ENCODE measurements around the gene GNLY.

Gene GNLY

DNA sequence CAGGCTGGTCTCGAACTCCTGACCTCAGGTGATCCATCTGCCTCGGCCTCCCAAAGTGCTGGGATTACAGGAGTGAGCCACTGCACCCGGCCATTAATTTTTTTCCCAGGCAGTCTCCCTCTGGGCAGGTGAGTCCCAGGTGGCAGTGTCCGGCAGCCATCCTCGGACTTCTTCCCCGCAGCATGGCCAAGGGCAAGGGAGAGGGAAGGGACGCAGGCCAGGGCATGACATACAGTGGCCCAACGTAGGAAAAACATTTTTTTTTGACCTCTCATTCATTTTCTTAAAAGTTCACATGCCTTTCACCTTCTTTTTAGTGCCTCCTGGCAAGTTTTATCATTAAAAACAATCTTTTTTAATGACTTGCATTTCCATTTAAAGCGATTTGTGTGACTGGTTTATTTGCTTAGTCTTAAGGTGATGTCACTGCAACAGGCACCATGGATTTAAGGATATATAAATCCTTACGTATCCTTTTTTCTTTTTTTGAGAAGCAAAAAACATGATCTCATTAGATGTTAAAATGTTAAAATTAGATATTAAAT is 36.6 kb downstream of the GNLY start:
- DNase-seq = no peak

DNA sequence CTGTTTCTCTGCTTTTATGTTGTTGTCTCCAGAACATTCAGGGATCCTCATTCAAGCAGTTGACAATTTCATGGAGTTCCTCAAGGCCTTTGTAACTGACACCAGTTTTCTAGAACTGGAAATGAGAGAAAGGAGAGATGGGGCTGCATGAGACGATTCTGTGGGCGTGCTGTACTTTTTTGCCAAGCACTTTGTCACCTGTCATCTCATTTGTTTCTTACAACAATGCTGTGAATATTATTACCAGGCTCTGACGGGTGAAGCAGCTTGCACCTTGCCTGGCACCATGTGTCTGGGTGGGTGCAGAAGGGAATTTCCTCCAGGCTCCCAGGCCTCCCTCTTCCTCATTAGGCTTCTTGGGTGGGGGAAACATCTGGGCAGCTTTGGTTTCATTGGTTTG is 37.4 kb downstream of the GNLY start:
- no peak for DNase-seq

DNA sequence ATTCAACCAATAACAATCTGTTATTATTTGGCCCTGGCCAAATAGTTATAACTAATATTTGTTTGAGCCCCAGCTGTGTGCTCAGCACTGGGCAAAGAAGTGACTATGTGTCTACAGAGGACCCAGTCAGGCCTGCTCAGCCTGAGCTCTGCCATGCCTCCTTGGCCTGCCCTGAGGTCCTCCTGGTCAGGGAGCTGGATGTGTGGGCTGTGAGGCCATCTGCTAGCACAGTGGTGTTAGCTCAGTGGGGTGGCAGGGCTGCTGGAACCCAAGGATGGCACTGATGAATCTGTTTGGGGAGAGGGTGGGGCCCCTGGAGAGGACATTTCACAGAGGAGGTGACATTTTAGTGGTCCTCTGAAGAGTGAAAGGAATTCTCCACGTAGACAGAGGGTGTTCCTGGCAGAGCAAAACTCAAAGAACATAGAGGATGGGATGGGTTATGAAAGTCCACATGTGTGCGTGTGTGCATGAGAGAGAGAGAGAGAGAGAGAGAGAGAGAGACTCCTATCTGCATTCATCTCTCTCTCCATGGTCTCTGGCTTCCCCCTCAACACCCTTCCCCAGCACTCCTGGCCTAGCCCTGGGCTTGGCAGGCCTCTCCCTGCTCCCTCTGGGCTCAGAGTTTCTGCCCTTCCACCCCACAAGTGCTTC is 38.4 kb downstream of the GNLY start:
- no peak for DNase-seq

DNA sequence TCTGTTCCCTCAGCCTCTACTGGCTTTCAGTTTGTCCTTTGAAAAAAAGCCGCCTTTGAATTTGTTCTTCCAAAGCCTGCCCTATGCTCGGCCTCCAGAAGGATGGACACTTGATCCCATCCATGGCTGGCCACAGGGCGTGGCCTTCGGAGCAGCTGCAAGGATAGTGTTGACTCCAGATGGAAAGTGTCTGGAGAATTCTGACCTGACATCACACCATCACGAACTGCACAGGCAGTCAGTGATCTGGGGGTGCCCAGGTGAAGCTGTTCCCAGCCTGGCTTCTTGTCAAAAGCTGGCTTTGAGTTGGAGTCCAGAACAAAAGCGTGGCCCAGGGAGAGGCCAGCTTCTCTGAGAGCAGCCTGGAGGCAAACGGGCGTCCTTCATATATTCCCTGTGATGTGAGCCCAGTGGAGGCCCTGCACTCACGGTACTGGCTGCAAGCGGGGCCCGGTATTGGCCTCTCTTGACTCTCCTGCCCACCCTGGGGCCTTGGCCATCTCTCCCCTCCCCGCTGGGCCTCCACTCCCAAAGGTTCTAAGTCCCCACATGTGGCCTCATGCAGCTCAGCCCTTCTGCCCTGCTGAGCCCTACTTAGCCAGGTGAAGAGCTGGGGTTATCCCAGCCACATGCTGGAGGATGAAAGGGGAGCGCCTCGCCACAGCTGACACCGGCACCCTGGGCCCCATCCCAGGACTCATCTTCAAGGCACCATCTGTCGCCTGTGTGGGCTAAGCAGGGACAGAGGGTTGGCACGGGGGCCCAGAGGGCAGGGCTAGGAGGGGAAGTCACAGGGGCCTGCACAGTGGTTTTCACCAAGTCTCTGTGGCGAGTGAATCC is 39.2 kb downstream of the GNLY start:
- DNase-seq = no peak

DNA sequence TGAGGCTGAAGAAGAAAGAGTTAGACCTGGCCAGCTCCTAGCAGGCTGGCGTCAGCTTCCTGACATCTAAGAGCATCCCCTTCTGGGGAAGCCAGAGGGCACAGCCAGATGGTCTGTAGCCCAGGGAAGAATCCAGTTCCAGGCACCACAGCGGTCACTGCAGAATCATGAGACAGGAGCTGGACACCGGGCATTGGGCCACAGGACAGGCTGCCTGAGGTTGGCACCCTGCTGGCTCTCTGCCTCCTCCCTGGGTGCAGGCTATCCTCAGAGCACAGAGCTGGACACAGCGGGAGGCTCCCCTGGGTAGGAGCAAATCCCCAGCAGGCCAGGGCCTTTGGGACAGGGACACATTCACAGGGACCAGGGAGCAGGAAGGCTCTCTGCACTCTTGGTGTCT is 39.9 kb downstream of the GNLY start:
- no peak for DNase-seq

DNA sequence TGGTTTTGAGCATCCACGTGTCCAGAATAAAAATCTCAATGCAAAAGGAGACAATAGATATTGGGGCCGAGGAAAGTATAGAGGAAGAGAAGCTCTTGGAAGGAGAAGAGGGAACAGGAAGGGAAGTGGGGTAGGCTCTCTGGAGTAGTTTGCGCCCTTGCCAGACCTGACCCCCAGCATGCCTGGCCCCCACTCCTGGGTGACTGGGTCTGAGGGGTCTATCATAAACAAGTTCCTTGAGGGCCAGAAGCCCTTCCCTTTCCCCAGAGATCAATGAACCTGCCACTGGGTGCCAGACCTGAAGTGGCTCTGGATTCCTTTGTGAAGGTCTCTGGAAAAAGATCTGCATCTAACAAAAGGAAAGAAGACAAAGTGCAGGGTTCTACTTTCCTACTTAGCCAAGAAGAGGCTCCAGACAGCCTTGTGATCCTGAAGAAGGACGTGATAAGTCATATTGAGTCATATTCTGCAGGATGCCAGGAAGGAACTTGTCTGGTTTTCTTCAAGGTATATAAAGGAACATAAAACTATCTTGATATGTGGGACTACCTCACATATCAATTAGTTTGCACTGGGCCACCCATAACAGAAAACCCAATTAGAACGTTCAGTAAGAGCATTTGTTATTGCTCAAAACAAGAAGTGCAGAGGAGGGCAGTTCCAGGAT is 40.9 kb downstream of the GNLY start:
- peak; percentile 51 for DNase-seq

DNA sequence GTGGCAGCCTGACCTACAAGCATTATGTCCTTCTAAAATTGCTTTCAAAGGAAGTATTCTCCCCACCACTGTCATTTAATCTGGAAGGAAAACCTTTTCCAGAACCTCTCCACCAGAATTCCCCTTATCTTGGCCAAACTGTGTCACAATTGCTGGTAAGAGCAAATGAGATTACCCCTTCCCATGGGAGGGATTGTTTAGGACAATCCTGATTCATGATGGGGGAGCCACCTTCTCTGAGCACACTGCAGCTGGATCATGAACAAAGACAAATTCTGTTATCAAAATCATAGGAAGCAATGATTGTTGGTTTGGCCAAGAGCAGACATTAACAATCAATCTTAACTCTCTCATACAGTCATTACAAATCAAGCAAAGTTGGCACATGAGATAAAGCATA is 41.5 kb downstream of the GNLY start:
- DNase-seq = no peak

DNA sequence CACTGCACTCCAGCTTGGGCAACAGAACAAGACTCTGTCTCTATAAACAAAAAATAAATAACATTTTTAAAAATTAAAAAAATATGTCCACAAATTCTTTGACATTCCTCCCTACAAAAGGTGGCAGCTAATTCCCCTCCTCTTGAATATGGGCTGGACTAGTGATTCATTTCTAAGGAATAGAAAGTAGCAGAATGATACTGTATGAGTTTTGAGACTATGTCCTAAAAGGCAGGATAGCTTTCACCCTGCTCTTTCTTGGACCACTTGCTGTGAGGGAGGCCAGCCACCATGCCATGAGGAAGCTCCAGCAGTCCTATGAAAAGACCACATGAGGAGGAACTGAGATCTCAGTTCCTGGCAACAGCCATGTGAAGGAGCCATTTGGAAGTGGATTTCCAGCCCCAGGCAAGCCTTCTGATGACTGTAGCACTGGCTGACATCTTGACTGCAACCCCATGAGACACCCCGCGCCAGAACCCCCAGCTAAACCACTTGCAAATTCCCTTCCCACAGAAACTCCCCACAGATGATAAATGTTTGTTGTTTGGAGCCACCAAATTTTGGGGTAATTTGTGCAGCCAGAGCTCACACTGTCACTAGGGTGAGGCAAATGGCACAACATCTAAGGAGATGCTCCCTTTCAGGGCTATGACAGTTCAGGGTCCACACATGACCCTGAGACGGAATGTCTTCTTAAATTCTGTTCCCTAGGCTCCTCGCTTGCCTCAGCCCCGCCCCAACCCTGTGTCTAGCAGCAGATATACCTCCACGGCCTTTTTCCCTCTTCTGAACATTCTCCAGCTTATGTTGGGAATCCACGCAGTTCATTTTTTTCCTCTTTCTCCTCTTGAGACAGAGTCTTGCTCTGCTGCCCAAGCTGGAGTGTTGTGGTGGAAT is 42.5 kb downstream of the GNLY start:
- DNase-seq = no peak

DNA sequence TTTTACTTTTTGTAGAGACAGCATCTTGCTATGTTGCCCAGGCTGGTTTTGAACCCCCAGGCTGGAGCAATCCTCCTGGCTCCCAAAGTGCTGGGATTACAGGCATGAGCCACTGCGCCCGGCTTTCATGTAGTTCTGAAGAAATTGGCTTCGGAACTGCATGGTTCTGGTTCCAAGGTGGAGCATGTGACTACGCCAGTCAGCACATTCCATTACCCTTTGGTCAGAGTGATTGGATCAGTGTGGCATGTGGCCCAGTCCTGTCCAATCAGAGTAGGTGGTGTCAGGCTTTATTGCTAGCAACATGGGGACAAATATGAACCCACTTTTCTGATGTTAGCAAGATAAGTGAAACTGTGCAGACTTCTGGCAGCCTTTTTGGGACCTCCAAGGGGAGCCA is 43.3 kb downstream of the GNLY start:
- DNase-seq = peak; percentile 87

DNA sequence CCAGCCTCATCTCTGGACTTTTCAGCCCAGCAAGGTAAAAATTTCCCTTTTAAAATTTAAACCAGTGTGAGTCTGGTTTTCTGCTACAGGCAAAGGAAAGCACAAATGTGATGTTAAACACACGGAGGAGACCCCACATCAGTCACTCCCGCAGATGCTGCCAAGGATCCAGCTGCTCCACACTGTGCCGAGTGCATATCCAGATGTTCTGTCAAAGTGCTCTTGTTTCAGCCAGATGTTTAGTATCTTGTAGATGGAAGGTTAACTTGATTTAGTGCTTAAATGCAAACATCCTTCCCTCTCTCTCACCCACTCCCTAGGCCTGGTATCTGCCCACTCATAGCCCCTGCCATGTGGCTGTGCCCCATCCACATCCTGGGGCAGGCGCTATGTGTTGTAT is 43.8 kb downstream of the GNLY start:
- no peak for DNase-seq

DNA sequence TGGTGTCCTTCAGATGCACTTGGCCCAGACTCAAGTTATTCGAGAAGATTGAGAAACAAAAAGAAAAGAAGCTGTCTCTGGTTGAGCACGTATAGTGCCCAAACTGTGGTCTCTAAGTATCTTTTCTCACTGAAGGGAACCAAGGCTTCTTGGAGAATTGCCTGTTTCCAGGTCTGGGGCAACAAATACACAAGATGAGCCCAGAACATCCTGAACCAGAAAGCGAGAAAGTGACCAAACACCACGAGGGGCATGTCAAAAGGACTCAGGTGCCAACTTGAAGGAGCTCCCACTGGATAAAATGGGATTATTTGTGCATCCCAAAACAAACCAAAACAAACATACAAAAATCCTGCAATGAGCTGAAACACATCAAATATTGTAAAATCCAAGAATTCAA is 46.0 kb downstream of the GNLY start:
- no peak for DNase-seq

DNA sequence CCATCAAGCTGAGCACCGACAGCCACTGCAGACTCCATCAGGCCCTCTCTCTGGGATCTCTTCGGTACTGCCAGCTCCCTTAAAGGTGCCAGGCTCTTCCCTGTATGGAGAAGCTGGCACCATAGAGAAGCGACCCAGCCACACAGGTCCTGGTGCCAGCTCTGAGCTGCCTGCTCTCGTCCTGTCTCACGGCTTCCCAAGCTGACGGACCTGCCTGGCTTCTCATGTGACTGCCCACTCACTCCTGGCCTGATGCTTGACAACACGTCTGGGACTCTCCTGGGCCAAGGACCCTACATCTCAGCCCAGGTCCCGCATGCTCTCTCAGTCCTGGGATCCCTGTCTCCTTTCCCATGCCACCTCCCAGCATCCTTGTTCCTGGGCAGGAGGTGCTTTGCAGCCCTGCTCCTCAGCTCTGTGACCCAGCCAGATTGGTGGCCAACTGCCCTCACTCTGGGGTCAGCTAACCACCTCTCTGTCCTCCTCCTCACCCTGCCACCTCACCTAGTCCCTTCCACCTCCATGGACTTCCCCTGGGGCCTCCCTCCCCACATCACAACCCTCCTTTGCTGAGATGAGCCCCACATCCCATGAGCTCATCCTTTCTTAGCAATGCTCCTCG is 47.2 kb downstream of the GNLY start:
- DNase-seq = no peak

DNA sequence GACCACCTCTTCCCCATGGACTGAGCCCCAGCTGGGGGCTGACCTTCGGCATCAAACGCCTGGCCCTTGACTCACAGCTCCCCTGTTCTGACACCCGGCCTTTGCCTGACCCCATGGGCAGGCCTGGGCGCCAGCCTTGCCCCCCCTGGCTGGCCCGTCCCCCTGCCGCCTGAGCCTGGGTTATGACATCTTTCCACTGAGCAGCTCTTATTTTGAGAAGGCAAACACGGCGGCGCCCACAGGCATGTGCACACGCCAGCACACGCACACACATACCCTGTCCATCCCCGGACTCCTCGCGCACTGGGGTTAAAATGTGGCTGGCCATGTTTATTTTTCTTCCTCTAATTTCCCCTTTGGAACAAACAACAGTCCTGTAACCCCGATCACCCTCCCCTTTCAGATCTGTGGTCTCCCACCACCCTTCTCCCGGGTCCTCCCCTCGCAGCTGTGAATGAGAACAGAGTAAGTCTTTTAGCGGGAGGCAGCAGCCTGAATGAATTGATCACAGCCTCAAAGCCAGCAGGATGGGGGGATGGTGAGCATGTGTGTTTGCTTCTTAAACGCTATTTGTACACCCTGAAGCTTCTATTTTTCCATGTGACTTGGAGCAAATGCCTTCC is 47.8 kb downstream of the GNLY start:
- peak; percentile 87 for DNase-seq

DNA sequence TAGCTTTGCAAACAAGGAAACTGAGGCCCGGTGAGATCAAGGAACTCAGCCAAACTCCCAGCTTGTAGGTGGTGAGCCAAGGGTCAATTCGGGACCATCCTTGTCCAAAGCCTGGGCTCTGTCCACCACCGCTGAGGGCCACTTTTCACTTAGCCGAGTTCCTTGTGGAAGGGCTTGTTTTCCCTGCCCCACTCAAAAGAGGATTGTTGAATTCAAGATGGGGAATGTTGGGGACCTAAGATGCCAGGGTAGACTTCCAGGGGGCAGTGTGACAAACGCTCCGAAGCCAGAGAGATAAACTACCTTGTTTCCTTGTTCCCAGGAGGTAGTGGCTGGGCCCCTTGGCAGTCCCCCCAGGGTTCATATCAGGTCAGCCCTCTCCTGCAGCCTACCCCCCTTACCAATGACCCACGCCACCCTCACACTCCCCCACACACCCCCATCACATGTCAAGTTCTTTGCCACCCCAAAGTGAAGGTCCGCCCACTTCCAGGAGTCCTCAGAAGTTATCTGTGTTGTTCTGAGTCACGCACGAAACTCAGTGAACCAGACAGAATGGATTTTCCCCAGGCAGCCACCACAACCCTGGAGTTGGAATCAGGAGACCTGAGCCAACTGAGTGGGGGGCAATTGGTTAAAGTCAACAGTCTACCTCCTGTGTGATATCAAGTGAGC is 49.3 kb downstream of the GNLY start:
- no peak for DNase-seq

DNA sequence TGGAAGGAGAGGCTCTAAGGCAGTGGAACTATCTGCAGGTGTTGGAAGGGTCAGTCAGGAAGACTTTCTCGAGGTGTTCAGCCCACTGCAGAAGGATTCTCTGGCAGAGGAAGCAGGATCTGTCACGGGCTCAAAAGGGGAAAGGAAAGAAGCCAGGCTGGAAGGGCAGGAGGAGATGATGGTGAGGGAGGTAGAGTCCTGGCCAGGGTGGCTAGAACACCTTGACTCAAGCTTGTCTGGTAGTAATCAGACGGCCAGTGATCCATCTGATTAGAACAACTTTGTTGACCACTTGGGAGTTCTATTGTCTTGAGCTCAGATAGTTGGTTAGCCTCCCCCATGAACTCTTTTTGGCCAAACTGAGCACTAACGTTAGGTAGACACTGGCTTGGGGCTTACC is 49.9 kb downstream of the GNLY start:
- DNase-seq = no peak

DNA sequence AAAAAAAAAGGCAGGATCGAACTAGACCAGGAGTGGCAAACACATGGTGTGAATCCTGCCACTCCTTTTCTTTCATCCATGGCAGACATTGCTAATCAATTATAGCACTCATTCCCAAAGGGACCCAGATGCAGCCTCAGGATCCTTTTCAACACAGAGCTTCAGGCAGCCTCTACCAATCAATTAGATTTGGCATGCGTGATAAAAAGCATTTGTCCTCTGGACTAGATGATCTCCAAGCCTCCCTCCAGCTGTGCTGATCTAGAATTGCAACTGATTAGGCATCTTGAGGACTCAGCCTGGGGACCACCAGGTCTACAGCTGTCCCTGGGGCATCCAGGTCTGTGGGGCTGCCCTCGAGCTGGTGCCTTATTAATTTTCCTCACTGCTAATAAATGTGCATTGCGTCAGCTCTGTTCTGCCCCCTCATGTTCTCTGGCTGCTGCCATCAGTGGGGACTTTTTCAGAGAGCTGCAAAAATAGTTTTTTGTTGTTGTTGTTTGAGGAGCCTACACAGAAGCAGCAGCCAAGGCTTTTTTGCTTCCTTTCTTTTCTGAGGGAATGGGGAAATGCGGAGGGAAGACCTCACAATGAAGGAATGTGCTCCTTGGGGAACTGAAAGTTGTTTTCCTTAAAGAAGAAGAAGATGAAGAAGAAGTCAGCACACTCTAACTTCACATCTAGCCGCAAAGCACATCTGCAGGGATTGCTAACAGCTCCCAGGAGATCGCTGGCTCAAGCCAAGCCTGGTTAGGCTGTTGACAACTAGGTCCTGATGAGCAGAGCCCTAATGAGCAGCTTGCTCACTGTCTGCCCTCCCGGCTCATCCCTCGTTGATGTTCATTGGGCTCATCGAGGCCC is 50.8 kb downstream of the GNLY start:
- DNase-seq = peak; percentile 98

DNA sequence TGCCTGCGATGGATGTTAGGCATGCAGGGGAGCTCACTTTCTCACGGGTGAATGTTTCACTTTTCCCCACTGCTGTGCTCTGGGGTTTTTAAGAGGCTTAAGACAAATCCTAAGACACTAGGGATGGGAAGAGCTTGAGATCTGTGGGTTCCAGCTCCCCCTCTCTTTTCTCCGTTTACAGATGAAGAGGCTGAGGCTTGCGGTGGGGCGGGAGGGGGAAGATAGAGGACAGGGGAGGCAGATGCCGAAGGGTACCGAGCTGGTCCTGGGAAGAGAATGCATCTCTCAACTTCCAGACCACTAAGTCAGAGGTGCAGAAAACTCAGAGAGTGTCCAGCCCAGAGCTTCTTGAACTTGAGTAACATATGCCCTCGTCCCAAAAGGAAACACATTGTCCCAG is 51.5 kb downstream of the GNLY start:
- no peak for DNase-seq

DNA sequence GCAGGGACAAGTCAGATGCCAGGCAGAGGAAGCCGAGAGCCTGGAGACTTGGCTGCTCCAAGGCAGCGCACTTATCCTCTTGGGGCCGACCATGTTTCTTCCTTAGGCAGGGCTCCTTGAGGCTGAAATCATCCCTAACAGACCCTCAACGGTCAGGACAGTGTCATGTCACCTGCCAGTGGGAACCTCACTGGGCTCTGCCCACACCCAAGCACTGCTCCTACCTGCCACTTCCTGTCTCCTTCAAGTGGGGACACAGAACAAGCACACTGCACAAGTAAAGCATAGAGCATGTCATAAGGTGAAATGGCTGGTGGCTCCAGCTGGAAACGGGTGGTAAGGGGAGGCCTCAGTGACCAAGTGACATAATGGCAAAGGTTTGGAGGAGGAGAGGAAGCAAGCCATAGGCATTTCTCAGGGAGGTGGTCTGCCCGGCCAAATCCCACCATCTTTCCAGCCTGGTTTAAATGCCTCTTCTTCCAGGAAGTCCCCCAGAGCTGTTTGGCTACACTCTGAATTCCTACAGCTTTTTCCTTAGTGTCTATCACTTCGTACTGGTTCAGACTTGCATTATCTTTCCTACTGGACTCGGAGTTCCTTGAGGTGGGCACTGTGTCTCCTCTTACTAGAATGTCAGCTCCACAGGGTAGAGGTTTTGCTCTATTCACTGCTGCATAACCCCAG is 52.3 kb downstream of the GNLY start:
- DNase-seq = no peak

DNA sequence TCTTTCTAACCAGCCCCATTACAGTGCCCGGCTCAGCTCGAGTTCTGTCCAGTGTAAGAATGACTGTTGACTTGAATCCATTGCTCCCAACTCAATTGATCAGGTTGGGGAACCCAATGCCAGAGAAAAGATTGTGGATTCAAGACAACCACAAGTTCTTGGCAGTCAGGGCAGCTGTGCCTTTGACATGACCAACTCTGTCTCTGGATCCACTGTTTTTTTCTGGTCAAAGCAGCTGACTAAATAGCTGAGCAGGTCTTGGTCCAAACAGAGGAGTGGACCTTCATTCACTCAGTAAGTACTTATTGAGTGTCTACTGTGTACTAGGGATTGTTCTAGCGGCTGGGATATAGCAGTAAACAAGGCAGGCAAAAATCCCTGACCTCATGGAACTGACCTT is 53.3 kb downstream of the GNLY start:
- no peak for DNase-seq
